ENCODE data around the gene HOXC4.

- TF ChIP-seq CTCF (IDR thresholded peaks at IDR 0.05; ENCODE audit: low read depth, low read length, missing input control) (no peak), EGR1 (IDR thresholded peaks at IDR 0.05; ENCODE audit: low read depth in 2 of 2) (no peak), SP1 (IDR thresholded peaks at IDR 0.05) (no peak), REST (IDR thresholded peaks at IDR 0.05) (no peak), JUND (IDR thresholded peaks at IDR 0.05) (no peak), YY1 (IDR thresholded peaks at IDR 0.05) (no peak), RAD21 (IDR thresholded peaks at IDR 0.05) (no peak), ZBTB33 (IDR thresholded peaks at IDR 0.05) (no peak), TAF1 (conservative IDR thresholded peaks at IDR 0.05) (no peak)
Observed at GRCh38 chr12:54004841-54005530, 48.6 kb upstream of the HOXC4 start.
